NOMO-1 (cell line): ENCODE data around the gene IL22.
A peak's percentile ranks its signal among the peaks of the same experiment; 100 is the strongest.

Source experiments
- DNase-seq, 2 experiments: peaks; one replicate each; lab custom pipeline; 2025; ENCODE audit not compliant: unreplicated experiment in 2 of 2; lab: John Stamatoyannopoulos, UW

Gene IL22

GRCh38 chr12:68253504-68253903, at the start of gene IL22:
Gene IL22 (minus strand): TSS chr12:68253604. CDS start chr12:68253448, 156 bp downstream.
- no peak for DNase-seq

GRCh38 chr12:68297929-68298328, 44.5 kb upstream of the IL22 start:
- DNase-seq = no peak

- DNase-seq = no peak
Observed at GRCh38 chr12:68294251-68294650, 40.8 kb upstream of the IL22 start.

GRCh38 chr12:68293347-68293746, 39.9 kb upstream of the IL22 start:
- no peak for DNase-seq

- DNase-seq = no peak
Observed at GRCh38 chr12:68292151-68292943, 38.9 kb upstream of the IL22 start.

GRCh38 chr12:68291396-68292036, 38.1 kb upstream of the IL22 start:
- no peak for DNase-seq

- no peak for DNase-seq
Observed at GRCh38 chr12:68290126-68290525, 36.7 kb upstream of the IL22 start.

GRCh38 chr12:68287106-68287505, 33.7 kb upstream of the IL22 start:
- DNase-seq = no peak

- DNase-seq = no peak
Observed at GRCh38 chr12:68286396-68286795, 33.0 kb upstream of the IL22 start.

- DNase-seq = no peak
Observed at GRCh38 chr12:68285541-68285940, 32.1 kb upstream of the IL22 start.

GRCh38 chr12:68281322-68282077, 28.1 kb upstream of the IL22 start:
- peak; percentile 3 to 28 for DNase-seq

- no peak for DNase-seq
Observed at GRCh38 chr12:68280240-68280639, 26.8 kb upstream of the IL22 start.

GRCh38 chr12:68279227-68280054, 26.0 kb upstream of the IL22 start:
- no peak for DNase-seq

- DNase-seq = no peak
Observed at GRCh38 chr12:68276402-68276930, 23.1 kb upstream of the IL22 start.

- no peak for DNase-seq
Observed at GRCh38 chr12:68272732-68273131, 19.3 kb upstream of the IL22 start.

- DNase-seq = no peak
Observed at GRCh38 chr12:68271346-68271745, 17.9 kb upstream of the IL22 start.

- no peak for DNase-seq
Observed at GRCh38 chr12:68270358-68270757, 17.0 kb upstream of the IL22 start.

GRCh38 chr12:68269779-68270178, 16.4 kb upstream of the IL22 start:
- DNase-seq = no peak

- DNase-seq = no peak
Observed at GRCh38 chr12:68268967-68269366, 15.6 kb upstream of the IL22 start.

- peak in 1 of 2 experiments; percentile 2 for DNase-seq
Observed at GRCh38 chr12:68267892-68268396, 14.5 kb upstream of the IL22 start.
